Mammary epithelial cell (primary cell): Measurements from ENCODE around the gene PTPN20.

Source experiments
- CTCF ChIP-seq, 2 donors: IDR thresholded peaks in 1 of 2; conservative IDR thresholded peaks in 1 of 2; 2 replicates each; pipeline ENCODE4 v1.5.1; 2011 to 2012; ENCODE audit warnings: inconsistent platforms in 2 of 2, low read length in 2 of 2, mild to moderate bottlenecking in 2 of 2, control low read depth in 1 of 2, low read depth in 1 of 2; ENCODE audit not compliant: insufficient read depth in 1 of 2; ENCODE audit errors: extremely low read depth in 1 of 2
- EZH2 ChIP-seq: IDR thresholded peaks from 2 replicates; pipeline ENCODE4 v1.6.1; 2012; ENCODE audit warnings: low read length, inconsistent platforms, borderline replicate concordance

GRCh38 chr10:47028466-47028865 lies 117.2 kb downstream of the PTPN20 start:
- TF ChIP-seq CTCF (conservative IDR thresholded peaks at IDR 0.05 in 1 of 2, IDR thresholded peaks at IDR 0.05 in 1 of 2; ENCODE audit: extremely low read depth in 1 of 2, insufficient read depth in 1 of 2, low read depth in 1 of 2, low read length in 2 of 2) (no peak), EZH2 (no peak)
